NCI-H187 treated with DMSO at 0.1 percent for 48 hours (cell line): Measurements from ENCODE around the gene IL17REL.
"Not testable (repeated sequence)": the region's sequence is repeated elsewhere in the genome, so short reads cannot be mapped to it uniquely, and the experiment has no call there.

Source experiments
- DNase-seq: peaks from one replicate; lab custom pipeline; 2025; lab: John Stamatoyannopoulos, UW

Gene IL17REL

DNA sequence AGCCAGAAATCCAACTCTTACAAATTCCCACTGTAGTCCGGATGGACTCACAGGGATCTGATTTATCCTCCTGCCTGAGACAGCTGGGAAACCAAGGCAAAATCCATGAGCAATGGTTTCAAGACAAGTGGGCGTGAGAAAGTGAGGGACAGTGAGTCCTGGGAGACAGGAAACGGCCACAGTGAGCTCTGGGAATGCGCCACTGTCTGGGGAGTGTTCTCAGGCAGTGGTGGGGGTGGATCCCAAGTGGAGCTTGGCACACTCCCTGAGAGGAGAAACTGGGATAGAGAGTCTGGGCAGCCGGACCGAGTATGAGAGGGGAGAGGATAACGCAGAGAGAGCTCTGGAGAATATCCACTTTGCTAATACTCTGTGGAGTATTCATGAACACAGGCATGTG lies 9.8 kb downstream of the IL17REL start:
- no peak for DNase-seq

DNA sequence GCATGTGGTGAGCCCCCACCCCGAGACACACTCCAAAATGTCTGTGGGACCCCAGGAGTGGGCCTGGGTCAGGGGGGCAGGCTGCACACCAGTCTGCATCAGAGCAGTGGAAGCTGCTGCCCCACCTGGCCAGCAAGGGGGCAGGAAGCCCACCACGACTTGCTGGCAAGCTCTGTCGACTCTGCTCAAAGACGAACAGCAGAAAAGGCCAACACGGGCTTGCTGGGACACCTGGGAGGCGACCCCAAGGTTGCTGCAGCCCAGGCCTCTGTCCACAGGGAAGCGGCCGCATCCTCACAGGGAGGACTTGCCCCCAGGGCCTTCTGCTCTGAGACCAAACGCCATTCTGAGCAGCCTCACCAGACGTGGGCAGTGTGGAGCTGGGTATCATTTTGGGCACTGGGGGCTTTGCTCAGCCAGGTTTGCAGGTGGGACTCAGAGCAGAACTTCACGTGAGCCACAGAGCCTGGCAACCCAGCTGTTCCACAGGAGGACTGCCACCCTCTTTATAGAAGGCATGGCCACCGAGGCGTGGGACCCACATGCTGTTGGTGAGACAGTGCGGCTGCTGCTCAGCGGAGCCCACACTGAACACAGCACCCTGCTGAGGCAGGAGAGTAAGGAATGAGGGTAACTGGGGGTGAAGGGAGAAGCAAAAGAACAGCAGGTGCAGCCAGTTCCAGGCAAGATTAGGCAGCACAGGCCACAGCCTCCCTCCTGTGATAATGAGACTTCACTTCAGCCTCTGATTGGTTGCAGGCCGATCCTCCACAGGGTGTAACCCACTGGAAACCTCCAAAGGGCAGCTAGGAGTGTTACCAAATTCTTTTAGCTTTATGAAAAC lies 11.0 kb downstream of the IL17REL start:
- no peak for DNase-seq

- no peak for DNase-seq
Measured at GRCh38 chr22:50000587-50001387, 11.8 kb downstream of the IL17REL start.

DNA sequence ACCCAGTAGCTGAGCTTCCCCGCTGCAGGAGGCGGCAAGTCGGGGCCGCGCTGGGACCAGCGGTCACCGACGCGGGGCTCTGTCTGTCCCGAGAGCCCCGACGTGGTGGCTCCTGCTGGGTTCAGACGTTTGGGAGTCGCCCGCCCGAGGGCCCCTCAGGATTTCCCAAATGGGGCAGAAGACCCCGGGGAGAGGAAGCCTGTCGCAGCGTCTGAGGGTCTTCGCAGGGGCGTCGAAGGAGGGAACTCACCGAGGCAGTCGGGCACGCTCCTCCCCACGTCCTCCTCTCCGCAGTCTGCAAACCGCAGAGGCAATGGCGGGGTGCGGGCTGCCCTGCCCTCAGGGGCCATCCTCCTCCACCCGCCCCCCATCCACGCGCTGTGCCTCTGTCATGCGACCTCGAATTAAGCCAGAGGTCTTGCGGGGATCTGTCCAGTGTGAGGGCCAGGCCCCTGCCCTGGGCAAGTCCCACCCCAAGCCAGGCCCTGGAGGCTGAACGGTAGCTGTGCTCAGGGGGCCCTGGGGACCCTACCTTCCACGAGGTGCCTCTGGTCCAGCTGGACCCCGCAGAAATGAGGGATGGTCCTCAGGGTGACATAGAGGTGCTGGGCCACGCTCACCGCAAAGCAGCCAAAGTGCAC lies 12.5 kb downstream of the IL17REL start:
- no peak for DNase-seq

DNA sequence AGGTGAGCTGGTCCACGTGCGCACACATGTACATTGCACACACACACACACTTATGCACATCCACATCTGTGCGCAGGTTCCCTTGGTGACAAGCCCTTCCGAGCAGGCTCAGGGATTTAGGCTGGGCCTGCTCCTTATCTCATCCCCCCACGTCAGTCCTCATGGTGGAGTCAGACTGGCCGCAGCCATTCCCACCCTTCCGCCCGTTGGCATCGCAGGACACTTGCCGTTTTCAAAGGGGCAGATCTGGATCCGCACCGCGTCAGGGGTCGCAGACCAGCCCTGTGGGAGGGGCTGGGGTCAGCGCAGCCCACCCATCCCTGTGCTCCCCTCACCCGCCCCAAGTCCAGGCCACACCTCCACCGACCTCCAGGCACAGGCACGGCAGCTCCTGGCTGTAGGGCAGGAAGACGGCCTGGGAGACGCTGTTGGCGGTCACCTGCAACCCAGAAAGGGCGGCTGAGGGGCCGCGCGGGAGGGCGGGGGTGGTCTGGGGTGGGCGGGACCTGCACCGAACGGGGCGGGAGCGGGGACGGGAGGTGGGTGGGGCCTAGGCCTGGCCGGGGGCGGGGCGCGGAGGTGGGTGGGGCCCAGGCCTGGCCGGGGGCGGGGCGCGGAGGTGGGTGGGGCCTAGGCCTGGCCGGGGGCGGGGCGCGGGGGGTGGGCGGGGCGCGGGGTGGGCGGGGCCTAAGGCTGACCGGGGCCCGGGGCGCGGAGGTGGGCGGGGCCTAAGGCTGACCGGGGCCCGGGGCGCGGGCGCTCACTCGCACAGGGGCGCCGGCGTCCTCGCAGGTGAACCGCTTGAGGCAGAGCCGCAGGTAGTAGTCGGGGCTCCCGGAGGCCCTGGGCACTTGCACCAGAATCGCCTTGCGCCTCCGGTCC lies 13.3 kb downstream of the IL17REL start:
- DNase-seq: no peak

DNA sequence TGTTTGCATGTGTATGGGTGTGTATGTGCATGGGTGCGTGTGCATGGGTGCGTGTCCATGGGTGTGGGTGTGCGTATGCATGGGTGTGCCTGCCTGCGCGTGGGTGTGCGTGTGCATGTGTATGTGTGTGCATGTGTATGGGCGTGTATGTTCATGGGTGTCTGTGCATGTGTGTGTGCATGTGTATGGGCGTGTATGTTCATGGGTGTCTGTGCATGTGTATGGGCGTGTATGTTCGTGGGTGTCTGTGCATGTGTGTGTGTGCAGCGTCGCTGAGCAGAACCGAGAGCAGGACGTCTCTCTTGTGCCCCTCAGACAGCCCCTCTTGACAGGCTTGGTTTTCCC lies 13.9 kb downstream of the IL17REL start:
- no peak for DNase-seq

- no peak for DNase-seq
Measured at GRCh38 chr22:49997932-49998717, 14.4 kb downstream of the IL17REL start.

DNA sequence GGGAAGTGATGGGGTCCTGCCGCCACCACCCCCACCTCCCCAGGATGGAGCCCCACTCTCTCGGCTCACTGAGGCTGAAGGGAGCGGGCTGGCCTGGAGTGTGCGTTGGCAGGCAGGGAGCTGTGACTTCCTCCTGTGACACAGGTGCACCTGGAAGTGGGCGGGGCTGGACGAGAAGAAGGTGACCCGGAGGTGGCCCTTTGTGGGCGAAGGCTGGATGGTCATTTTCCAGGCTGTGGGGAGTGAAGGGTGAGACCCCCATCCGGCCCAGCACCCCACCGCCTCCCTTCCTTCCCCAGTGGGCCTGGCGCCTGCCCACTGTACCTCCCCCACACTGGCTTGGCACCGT lies 15.3 kb downstream of the IL17REL start:
- no peak for DNase-seq

GRCh38 chr22:49996518-49997250 lies 15.9 kb downstream of the IL17REL start:
- DNase-seq: no peak

DNA sequence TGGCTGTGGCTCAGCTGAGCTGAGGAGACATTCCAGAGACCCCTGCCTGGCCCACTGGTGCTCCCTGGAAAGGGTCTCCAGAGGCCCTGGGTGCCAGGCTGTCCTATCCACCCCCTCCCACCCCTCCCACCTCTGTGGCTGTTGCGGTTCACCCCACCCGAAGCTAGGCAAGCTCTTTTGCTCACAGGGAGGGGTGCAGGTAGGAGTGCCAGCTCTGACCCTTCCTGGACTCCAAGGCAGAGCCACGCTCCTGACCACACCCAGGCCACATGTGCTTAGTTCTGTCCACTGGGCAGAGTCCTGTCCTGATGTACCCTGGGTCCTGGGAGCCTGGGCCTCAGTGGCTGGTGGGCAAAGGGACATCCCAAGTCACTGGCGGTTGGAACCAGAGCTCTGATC lies 16.4 kb downstream of the IL17REL start:
- DNase-seq: no peak

DNA sequence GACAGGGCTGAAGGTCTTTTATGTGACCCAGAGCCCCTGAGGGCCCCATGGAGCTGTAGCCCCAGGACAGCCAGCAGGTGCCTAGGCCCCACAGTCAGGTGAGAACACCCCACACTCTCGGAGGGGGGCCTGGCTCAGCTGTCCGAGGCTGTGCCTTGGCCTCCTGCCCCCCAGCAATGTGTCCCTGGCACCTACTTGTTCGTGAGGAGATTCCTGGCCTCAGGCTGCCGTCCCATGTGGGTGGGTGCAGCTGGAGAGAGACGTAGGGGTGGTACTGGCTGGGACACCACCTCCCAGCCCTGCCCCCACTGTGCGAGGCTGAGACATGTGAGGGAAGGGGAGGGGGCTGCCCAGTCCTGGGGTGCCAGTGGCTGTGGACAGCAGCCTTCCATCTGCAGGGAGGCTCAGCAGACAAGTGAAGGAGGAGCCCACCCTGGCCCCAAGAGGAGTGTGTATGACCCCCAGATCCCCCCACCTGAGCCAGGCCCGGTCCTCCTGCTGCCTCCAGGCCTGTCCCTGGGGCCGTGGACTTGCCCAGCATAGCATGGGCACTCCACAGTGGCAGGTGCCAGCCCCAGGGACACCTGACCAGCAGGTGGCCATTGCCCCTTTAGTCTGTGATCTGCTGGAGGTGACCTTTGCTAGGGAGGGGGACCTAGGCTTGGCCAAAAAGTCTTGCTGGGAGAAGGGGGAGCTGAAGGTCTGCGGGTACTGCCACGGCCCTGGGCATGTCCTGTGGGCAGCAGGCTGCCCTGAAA lies 17.0 kb downstream of the IL17REL start:
- DNase-seq: no peak

DNA sequence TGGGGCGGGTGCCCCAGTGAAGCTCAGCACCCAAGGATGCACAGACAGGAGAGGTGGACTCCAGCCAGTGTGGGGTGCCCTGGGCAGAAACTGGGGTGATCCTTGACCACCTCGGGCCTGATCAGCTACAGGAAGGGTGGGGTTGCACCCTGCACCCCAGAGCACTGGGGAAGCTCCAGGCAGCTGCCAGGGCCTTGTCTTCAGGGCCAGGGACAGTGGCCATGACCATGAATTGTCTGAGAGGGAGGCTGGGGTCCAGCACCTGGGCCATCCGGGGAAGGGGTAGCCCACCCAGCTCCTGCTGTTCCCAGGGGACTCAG lies 17.6 kb downstream of the IL17REL start:
- no peak for DNase-seq

DNA sequence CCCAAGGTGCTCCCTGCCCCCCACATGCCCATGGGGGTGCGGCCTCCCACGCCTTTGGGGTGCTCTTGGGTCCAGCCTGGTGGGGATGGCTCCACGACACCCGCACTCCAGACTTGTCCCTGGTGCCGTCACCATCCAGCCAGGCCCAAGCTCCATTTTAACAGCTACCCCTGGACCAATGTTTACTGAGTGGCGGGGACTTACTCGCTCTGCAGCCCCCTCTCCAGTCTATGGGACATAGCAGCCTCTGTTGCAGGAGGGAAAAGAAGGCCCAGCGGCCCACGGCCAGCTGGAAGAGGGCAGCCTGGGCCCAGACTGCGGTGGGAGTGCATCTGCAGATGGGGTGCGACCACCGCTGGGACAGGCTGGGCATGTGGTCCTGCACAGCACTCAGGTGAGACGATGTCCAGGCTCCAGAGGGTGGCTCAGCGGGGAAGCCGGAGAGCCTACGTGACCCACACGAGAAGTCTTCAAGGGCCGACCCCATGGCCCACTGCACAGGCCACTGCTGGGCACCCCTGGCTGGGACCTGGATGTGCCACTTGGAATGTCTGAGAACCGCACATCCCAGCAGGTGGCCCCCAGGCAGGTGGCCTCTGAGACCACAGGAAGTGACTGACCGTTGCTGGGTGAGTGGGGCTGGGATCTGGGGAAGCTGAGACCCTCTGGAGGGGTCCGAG lies 18.1 kb downstream of the IL17REL start:
- DNase-seq: no peak

- no peak for DNase-seq
Measured at GRCh38 chr22:49993649-49994360, 18.8 kb downstream of the IL17REL start.

GRCh38 chr22:49992921-49993648 lies 19.5 kb downstream of the IL17REL start:
- no peak for DNase-seq

DNA sequence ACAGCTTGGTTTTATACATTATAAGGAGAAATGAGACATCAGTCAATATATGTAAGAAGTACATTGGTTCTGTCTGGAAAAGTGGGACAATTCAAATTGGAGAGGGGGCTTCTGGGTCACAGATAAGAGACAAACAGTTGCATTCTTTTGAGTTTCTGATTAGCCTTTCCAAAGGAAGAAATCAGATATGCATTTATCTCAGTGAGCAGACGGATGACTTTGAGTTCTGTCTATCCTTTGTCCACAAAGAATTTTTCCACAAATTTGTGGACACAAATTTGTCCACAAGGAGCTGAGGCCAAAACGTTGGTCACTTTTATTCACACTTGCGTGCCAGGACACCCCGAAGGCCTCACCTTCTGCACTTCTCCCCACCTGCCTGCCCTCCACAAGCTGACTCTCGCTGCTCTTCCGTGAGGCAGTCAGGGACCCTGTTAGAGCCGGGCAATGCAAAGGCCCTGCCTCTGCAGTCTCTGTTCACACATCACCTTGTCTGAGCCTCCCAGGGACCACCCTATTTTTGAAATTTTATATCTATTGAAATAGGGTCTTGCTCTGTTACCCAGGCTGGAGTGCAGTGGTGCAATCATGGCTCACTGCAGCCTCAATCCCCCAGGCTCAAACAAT lies 20.5 kb downstream of the IL17REL start:
- no peak for DNase-seq

DNA sequence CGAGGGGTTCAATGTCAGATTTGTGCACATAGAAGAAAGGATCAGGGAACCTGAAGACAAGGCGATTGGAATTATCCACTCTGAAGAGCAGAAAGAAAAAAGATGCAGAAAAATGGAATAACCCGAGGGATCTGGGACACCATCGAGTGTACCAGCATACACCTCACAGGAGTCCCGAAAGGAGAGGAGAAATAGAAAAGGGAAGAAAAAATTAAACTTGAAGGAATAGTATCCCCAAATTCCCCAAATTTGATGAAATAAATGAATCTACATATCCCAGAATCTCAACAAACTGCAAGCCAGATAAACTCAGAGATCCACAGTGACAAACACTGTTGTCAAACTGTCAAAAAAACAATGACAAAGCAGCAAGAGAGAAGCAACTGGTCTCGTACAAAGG lies 21.4 kb downstream of the IL17REL start:
- no peak for DNase-seq

- DNase-seq: not testable (repeated sequence)
Measured at GRCh38 chr22:49989826-49990225, 22.7 kb downstream of the IL17REL start.
